Stimulated activated CD8-positive, alpha-beta memory T cell treated with anti-CD3 and anti-CD28 coated beads, Interleukin-4, amount 100 ng/mL, for 48 hours (primary cell): Measurements from ENCODE around the gene TIAM1.
A peak's percentile ranks its signal among the peaks of the same experiment; 100 is the strongest.

Experiments used
- DNase-seq: peaks from one replicate; pipeline ENCODE4 v3.0.0-alpha.2; 2020

The TIAM1 gene

DNA sequence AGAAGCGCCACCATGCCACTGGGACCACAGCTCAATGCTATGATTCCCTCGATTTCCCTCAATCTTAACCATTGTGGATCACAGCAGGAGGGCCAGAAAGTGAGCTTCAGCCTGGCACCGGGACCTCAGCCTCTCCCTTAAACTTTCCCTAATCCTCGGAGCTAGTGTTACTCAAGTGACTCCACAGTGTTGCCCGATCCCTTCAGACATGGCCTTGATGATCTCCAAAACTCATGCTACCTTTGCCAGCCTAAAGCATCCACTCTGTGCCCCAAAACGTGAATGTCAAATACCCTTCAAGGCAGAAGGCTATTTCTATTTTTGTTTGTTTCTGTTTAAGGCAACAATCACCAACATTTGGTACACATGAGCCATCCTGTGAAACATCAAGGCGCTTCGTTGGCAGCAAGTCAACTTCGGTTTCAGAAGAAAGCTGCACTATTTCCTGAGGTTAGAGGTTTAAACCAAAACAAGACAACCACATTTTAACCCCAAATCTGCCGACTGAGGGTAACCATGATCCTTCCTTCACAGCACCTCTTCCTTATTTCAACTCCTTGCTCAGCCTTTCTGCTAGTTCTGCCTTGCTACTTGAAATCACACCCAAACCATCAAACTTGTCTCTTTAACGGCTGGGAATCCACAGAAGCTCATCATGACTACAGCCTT, 211.4 kb downstream of the TIAM1 start:
- DNase-seq = peak; percentile 73

DNA sequence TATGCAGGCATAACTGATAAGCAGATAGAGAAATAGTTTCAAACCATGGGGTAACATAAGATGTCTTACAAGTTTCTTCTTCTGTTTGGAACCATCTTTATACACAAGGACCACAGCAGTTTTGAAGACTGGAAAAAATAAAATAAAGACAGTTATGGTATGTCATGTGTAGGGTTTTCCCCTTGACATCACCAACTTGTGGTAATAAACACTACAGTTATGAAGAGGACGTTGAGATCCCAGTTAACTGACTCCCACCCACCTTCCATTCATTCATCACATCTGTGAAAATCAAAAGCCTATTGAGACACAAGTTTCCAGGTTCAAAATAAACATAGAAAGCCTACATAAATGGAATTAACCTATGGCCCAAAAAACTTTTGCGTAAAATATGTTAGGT, 213.2 kb downstream of the TIAM1 start:
- no peak for DNase-seq

DNA sequence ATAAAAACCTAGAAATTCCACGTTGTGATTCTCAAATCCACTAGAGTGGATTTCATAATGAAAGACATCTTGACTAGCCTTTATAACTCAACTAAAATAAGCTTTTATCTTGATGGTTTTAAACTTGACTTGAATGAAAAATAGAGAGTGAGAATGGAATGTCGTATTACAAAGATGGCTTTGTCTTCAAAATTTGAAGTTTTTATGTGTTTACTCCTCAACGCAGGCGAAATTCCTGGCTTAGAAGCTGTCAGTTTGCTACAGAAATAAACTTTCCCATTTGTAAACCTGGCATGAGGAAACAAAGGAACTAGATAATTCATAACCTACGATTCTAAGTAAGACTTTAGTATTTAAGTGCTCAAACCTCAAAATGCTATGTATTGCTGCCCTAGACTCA, 215.8 kb downstream of the TIAM1 start:
- DNase-seq = no peak

GRCh38 chr21:31124010-31124409, 220.1 kb downstream of the TIAM1 start:
- no peak for DNase-seq

DNA sequence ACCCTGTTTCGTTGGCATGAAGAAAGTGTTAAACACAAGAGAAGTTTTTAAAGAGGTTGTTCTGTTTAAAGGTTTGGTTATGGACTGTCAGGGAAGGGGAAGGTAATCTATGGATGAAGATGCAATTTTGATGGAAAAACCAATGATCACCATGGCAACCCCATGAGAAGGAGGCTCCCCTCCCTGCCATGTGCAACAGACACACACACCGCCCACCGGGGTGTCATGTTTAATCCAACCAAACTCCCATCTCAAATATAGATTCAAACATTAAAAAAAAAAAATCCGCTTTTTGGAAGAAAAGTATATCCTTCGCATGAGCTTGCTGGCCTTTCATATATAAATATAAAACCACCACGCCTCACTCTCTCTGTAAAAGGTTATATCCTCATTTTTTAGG, 224.9 kb downstream of the TIAM1 start:
- no peak for DNase-seq

GRCh38 chr21:31117128-31117916, 226.7 kb downstream of the TIAM1 start:
- DNase-seq = no peak

DNA sequence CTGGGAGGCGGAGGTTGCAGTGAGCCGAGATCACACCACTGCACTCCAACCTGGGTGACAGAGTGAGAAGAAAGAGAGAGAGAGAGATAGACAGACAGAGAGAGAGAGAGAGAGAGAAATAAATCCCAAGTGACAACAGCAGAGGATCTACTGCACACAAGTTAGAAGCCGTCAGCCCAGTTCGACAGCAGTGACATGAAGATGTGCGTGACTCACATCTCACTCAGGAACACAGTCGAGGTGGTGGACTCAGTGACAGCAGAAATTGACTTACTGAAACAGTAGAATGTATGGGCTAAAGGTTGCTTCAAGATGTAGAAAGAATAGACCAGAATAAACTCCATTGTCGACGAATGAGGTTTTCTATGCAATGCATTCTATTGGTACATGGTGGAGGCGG, 228.8 kb downstream of the TIAM1 start:
- no peak for DNase-seq

DNA sequence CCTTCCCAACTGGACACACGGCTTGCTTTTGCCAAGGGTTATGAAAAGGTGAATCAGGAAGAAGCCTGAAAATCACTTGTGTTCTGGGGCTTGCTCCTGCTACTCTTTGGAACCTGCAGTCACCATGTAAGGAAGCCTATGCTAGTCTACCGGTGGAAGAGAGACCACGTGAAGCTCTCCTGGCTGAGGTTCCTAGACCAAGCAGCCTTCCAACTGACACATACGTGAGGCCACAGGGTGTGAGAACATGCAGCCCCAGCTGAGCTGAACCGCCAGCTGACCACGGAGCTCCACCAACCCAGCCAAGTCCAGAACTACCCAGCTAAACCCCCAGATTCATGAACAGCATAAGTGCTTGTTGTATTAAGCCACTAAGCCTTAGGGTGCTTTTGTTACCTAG, 233.0 kb downstream of the TIAM1 start:
- DNase-seq = no peak

DNA sequence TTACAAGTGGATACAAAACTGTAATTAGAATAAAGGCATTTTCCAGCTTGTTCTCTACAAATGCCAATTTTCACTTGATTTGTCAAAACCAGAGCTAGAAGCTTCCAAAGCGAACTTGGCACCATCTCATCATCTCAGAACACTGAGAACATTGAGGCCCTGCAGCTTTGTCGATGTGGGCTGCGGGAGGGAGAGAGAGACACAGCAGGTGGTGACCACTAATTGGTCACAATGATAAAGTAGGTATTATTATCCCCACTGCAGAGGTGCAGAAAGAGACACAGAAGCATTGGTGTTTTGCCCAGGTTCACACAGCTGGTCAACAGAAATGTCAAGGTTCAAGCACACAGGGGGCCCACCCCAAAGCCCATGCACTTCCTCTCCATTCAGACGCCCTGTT, 233.6 kb downstream of the TIAM1 start:
- DNase-seq = no peak

- DNase-seq = no peak
Observed at GRCh38 chr21:31107871-31108270, 236.2 kb downstream of the TIAM1 start.

- no peak for DNase-seq
Observed at GRCh38 chr21:31107176-31107785, 236.8 kb downstream of the TIAM1 start.

GRCh38 chr21:31103571-31104265, 240.3 kb downstream of the TIAM1 start:
- DNase-seq = no peak

DNA sequence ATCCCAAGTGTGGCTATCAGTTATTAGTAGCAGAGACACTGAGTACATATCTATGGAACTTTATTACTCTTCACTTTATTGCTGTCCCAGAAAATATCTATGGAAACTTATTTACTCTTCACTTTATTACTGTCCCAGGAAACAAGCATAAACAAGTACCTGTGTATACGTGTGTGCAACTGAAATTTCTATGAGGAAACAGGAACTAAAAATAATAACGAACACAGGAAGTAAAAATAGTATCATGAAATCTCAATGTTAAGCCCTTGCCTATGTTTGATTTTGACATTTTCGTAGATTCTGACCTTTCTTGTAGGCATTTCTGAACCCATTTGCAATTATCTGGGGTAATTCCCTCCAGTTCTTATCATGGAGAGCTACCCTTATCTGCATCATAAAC, 240.9 kb downstream of the TIAM1 start:
- no peak for DNase-seq

DNA sequence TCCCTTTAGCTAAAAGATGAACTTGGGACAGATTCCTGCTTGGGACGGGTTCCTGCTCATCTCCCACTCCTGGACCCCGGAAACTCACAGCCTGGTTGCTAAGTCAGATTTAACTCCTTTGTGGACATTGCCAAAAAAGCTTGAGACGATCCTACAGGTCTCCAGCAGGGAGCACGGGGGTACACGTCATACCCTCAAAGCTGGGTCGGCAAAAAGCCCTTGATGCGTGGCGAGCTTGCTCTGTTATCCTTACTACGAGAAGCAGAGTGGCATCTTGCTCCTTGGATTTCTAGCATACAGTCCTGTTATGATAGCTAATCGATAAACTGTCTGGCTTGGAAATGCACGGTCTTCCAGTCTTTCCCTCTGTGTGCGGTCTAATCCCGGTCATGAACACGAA, 244.9 kb downstream of the TIAM1 start:
- DNase-seq = no peak

DNA sequence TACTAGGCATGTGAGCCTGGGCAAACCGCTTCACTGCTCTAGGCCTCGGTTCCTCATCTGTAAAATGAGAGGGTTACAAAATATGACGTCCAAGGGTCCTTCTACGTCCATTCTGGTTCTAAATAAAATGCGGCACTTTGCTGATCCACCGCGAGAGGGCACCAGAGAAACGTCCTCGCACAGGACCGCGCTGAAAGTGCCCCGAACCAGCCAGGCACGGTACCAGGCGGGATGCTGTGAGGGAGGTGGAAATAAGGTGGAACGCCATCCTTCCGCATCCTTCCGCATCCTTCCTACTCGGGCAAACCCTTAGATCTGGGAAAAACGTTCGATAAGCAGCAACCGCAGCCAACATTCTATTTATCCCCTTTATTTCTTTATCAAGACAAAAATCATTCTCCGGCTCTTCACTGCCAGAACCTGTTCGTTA, 245.5 kb downstream of the TIAM1 start:
- DNase-seq = peak; percentile 88

- DNase-seq = no peak
Observed at GRCh38 chr21:31092832-31093625, 251.0 kb downstream of the TIAM1 start.

GRCh38 chr21:31090376-31090775, 253.7 kb downstream of the TIAM1 start:
- DNase-seq = no peak

- no peak for DNase-seq
Observed at GRCh38 chr21:31088474-31088751, 255.6 kb downstream of the TIAM1 start.

DNA sequence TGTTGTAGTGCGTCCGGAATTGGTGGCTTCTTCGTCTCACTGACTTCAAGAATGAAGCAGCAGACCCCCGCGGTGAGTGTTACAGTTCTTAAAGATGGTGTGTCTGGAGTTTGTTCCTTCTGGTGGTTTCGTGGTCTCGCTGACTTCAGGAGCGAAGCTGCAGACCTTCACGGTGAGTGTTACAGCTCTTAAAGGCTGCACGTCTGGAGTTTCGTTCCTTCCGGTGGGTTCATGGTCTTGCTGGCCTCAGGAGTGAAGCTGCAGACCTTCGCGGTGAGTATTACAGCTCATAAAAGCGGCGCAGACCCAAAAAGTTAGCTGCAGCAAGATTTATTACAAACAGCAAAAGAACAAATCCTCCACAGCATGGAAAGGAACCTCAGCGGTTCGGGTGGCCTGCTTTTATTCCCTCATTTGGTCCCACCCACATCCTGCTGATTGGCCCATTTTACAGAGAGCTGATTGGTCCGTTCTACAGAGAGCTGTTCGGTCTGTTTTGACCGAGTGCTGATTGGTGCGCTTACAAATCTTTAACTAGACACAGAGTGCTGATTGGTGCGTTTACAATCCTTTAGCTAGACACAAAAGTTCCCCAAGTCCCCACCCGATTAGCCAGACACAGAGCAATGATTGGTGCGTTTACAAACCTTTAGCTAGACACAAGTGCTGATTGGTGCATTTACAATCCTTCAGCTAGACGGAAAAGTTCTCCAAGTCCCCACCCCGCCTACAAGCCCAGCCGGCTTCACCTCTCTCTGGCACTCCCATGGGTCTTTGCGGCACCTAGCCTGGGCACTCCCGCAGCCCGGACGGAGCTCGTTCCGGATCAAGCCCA, 256.2 kb downstream of the TIAM1 start:
- DNase-seq = no peak

- no peak for DNase-seq
Observed at GRCh38 chr21:31084689-31085088, 259.4 kb downstream of the TIAM1 start.

DNA sequence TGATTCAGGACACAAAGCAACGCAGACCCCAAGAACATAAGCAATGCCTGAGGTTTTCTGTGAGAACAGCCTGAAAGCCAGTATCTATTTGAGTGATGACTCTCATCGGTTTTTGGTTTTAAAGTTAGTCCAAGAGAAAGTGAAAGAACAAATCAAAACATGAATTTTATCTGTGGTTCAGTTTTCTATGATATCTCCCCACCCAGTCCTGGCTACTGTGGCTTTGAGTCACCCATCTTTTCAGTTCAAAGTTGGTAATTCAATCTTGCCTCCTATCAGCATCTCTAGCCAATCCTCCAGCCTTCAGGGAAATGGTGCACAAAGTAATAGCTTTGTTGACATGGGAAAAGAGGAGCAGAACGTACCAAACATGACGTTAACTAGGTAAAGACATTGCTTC, 265.3 kb downstream of the TIAM1 start:
- DNase-seq = no peak

DNA sequence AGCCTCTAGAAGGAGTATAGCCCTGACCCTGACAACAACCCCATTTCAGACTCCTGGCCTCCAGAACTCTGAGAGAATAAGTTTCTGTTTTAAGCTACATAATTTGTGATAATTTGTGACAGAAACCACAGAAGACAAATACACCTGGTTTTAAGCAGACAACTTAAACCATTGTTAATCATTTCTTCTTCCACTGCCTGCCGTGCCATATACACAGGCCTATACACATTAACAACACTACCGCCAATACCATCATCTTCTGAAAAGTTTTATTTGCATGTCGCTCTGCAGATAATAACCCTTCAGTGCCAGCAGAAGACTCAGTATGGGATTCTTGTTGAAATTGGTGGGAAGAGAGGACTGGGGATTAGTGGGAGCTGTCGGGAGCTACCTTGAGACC, 265.8 kb downstream of the TIAM1 start:
- no peak for DNase-seq
